A673 (cell line): ENCODE data around the gene PCP4L1. TPM values are rescaled to one million over a fixed set of nuclear protein-coding genes. Genes with fewer than 3 reads are reported as not detected.
"Not testable (repeated sequence)": the region's sequence is repeated elsewhere in the genome, so short reads cannot be mapped to it uniquely, and the experiment has no call there.

Source experiments
- BruUV-seq: library from RNA; stranded (reverse); fragments of 400-500 nt; replicated peaks from 2 replicates; lab custom pipeline; 2021; lab: Mats Ljungman, UMichigan
- CTCF ChIA-PET: fragments of 300-600 bp; sonication (Branson Sonifier 250); formaldehyde crosslinking; loops from one replicate; lab custom pipeline; 2022; ENCODE audit warnings: antibody characterized with exemption; lab: Charles Lee
- POLR2A ChIA-PET: fragments of 300-600 bp; sonication (Branson Sonifier 250); formaldehyde crosslinking; loops from one replicate; lab custom pipeline; 2022; ENCODE audit warnings: antibody characterized with exemption; ENCODE audit not compliant: low non-redundant PET; lab: Charles Lee
- DNase-seq: peaks from one replicate; pipeline ENCODE4 v3.0.0-alpha.2; 2015; ENCODE audit warnings: low spot score
- H3K27ac ChIP-seq: fragments of 200-600 bp; sonication (generic); 2 replicates; pipeline ENCODE4 v1.5.1; 2016; ENCODE audit warnings: mixed run types, low read depth, mild to moderate bottlenecking, mixed read lengths, antibody characterized with exemption, low read length; ENCODE audit not compliant: poor library complexity, severe bottlenecking
- H3K27me3 ChIP-seq: fragments of 200-600 bp; sonication (generic); replicated peaks from 2 replicates; pipeline ENCODE4 v1.6.1; 2017; ENCODE audit warnings: mixed run types, low read depth, mild to moderate bottlenecking, mixed read lengths, antibody characterized with exemption, low read length; ENCODE audit not compliant: insufficient read depth, poor library complexity
- H3K36me3 ChIP-seq: fragments of 200-600 bp; sonication (generic); 2 replicates; pipeline ENCODE4 v1.6.1; 2016; ENCODE audit warnings: mixed run types, mild to moderate bottlenecking, mixed read lengths, antibody characterized with exemption, low read length; ENCODE audit not compliant: insufficient read depth, poor library complexity, severe bottlenecking
- H3K4me1 ChIP-seq: fragments of 200-600 bp; sonication (generic); 2 replicates; pipeline ENCODE4 v1.6.1; 2017; ENCODE audit warnings: mixed run types, mild to moderate bottlenecking, mixed read lengths, antibody characterized with exemption, low read length; ENCODE audit not compliant: insufficient read depth, poor library complexity, severe bottlenecking
- H3K4me3 ChIP-seq: fragments of 200-600 bp; sonication (generic); 2 replicates; pipeline ENCODE4 v1.5.1; 2016; ENCODE audit warnings: low read depth, mixed run types, mild to moderate bottlenecking, mixed read lengths, low read length; ENCODE audit not compliant: poor library complexity, severe bottlenecking
- H3K9me3 ChIP-seq: fragments of 200-600 bp; sonication (generic); 2 replicates; pipeline ENCODE4 v1.6.1; 2016; ENCODE audit warnings: mixed run types, low read depth, mild to moderate bottlenecking, mixed read lengths, antibody characterized with exemption, low read length; ENCODE audit not compliant: poor library complexity, severe bottlenecking
- EZH2 ChIP-seq: fragments of 200-600 bp; sonication (generic); IDR thresholded peaks from 2 replicates; pipeline ENCODE4 v1.6.1; 2017; ENCODE audit warnings: borderline replicate concordance, low read depth, mild to moderate bottlenecking, mixed read lengths, antibody characterized with exemption, low read length; ENCODE audit not compliant: poor library complexity, severe bottlenecking
- intact Hi-C: fragments of 100-400 bp; cut with micrococcal nuclease; formaldehyde crosslinking; loops from one replicate; pipeline ENCODE4 v1.10.0; 2022; ENCODE audit not compliant: unreplicated experiment
- total RNA-seq: library from RNA; stranded (reverse); gene quantifications from 2 replicates; pipeline ENCODE4 v1.2.3, GENCODE V29; 2021
- TF ChIP-seq, protein P1 (sequence below): fragments of 300-800, 200-600 bp; sonication (generic); conservative IDR thresholded peaks from 2 replicates; pipeline ENCODE4 v1.5.1; 2017; ENCODE audit warnings: low read depth, mild to moderate bottlenecking, antibody characterized with exemption, low read length, moderate library complexity, mixed read lengths

The PCP4L1 gene
- total RNA-seq, 1 experiment from 2014 or later, result not detected

DNA sequence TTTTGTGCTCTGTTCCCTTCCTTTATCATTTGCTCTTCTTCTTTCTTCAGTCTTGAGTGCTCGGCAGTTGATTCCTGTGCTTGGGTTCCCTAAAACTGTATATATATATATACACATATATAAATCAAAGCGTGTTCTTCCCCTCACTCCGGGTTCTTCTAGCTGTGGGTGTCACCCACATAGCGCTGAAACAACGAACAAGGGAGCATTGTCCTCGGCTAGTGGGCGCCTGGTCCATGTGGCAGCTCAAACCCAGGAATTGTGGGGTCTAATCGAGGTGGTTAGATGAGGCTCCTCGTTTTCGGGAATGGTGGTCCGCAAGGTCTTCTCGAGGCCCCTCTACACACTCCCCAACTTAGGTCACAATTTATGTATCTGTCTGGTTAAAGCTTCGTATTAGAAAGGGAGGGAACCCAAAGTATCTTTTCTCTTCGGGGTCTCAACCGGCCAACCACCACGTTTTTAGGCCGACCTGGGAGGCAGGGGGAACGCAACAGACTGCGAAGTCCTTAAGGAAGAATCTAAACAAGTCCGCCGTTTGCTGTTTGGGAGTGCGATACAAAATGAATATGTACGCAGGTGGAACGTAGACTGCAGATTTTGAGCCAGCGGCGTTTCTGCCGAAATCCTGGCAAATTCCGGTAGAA lies 55.1 kb downstream of the PCP4L1 start:
- ChIA-PET POLR2A (interaction anchor here (0.6 kb wide), 2 partner anchors 8 to 326 kb away, joined by 3 to 4 read pairs; no protein-coding TSS in a partner anchor), CTCF (interaction anchor here (0.5 to 1.4 kb wide), 2 partner anchors 88 to 132 kb away, joined by 3 to 6 read pairs; no protein-coding TSS in a partner anchor)
- Histone ChIP-seq H3K27ac (peak overlapping the region; percentile 98), H3K4me3 (peak overlapping the region; percentile 91), H3K36me3 (no peaks in the 10 kb centered on the region), H3K27me3 (no peaks in the 10 kb centered on the region), H3K4me1 (peaks cover 12% of the 10 kb centered on the region), H3K9me3 (no peaks in the 10 kb centered on the region)
- BruUV-seq, result TSS peak; percentile 97
- intact Hi-C loops, result no loop called here
- no peak for TF ChIP-seq EZH2
- TF ChIP-seq, protein P1, sequence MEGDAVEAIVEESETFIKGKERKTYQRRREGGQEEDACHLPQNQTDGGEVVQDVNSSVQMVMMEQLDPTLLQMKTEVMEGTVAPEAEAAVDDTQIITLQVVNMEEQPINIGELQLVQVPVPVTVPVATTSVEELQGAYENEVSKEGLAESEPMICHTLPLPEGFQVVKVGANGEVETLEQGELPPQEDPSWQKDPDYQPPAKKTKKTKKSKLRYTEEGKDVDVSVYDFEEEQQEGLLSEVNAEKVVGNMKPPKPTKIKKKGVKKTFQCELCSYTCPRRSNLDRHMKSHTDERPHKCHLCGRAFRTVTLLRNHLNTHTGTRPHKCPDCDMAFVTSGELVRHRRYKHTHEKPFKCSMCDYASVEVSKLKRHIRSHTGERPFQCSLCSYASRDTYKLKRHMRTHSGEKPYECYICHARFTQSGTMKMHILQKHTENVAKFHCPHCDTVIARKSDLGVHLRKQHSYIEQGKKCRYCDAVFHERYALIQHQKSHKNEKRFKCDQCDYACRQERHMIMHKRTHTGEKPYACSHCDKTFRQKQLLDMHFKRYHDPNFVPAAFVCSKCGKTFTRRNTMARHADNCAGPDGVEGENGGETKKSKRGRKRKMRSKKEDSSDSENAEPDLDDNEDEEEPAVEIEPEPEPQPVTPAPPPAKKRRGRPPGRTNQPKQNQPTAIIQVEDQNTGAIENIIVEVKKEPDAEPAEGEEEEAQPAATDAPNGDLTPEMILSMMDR, result no peak
- DNase-seq, result no peak

DNA sequence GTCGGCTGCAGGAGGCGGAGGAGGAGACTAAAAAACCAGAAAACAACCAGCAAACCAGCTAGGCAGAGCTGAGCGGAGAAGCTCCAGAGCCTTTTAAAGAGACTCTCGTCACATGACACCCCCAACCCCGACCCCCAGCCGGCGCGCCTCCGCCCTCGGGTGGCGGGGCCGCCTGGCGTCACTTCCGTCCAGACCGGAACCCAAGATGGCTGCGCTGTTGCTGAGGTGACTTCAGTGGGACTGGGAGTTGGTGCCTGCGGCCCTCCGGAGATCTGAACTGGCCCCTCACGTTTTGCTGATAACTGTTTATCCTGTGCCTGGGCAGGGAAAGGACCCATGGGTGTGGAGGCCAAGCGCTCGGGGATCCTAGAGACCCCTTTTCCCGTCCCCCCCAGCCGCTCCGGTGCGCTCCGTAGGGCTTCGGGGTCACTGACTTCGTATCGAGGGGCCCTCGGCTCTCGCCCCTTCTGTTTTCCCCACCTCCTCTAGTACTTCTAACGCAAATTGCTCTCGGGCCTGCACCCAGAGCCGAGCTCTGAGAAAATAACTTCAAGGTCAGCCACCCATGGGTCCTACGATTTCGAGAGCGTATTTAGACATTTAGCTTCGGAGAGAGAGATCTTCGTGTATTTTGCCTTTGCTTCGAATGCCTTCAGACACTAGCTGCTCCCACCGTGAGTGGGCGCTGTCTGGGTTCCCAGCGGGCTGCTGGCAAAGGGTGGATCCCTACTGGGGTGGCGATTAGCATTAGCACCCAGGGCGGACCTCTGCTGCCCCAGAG lies 55.8 kb downstream of the PCP4L1 start, which contains the start of gene SDHC:
TSS of gene SDHC (plus strand) at position 181 of the 781 bp plus-strand sequence. CDS start at position 206, 25 bp downstream.
- peak within 1 kb of the TSS; percentile 98 for H3K27ac ChIP-seq
- ChIA-PET POLR2A (interaction anchor here (0.6 kb wide), 2 partner anchors 8 to 327 kb away, joined by 3 to 4 read pairs; no protein-coding TSS in a partner anchor), CTCF (interaction anchor here (0.5 to 1.4 kb wide), 3 partner anchors 52 to 133 kb away, joined by 3 to 6 read pairs (median 3); no protein-coding TSS in a partner anchor)
- no peak for TF ChIP-seq EZH2
- TF ChIP-seq, protein P1, result peak; percentile 51
- H3K9me3 ChIP-seq, result no peaks in the 10 kb centered on the region
- H3K4me1 ChIP-seq, result peaks cover 12% of the 10 kb centered on the region
- no peaks in the 10 kb centered on the region for H3K27me3 ChIP-seq
- no peaks in the 10 kb centered on the region for H3K36me3 ChIP-seq
- intact Hi-C loops, result no loop called here
- TSS peak; percentile 68 for BruUV-seq
- peak within 1 kb of the TSS; percentile 91 for H3K4me3 ChIP-seq
- peak; percentile 95 for DNase-seq

- POLR2A ChIA-PET, CTCF ChIA-PET, BruUV-seq, H3K36me3 ChIP-seq, H3K4me3 ChIP-seq, H3K9me3 ChIP-seq, intact Hi-C loops, H3K27ac ChIP-seq, H3K27me3 ChIP-seq, DNase-seq: not testable (repeated sequence)
- peaks cover 12% of the 10 kb centered on the region for H3K4me1 ChIP-seq
Measured at GRCh38 chr1:161315841-161316674, 57.5 kb downstream of the PCP4L1 start.
